ENCODE results near the gene HSFX2.
"Not testable (repeated sequence)": the region's sequence is repeated elsewhere in the genome, so short reads cannot be mapped to it uniquely, and the experiment has no call there.

Gene HSFX2

GRCh38 chrX:149595214-149595613 lies at the start of gene HSFX2:
Gene HSFX2, minus strand, starts transcription at chrX:149595314. Its CDS starts 614 bp downstream, at chrX:149594700.
- DNase-seq (ENCODE audit: low read depth in 2 of 3, low spot score in 1 of 3): not testable (repeated sequence)

- DNase-seq (ENCODE audit: low read depth in 2 of 3, low spot score in 1 of 3): no peak
Measured at GRCh38 chrX:149643496-149643895, 48.4 kb upstream of the HSFX2 start.

GRCh38 chrX:149641835-149642234 lies 46.7 kb upstream of the HSFX2 start:
- DNase-seq (ENCODE audit: low read depth in 2 of 3, low spot score in 1 of 3): no peak

GRCh38 chrX:149641432-149641831 lies 46.3 kb upstream of the HSFX2 start:
- DNase-seq (ENCODE audit: low read depth in 2 of 3, low spot score in 1 of 3): no peak

- no peak for DNase-seq (ENCODE audit: low read depth in 2 of 3, low spot score in 1 of 3)
Measured at GRCh38 chrX:149639568-149639967, 44.5 kb upstream of the HSFX2 start.

GRCh38 chrX:149638860-149639259 lies 43.7 kb upstream of the HSFX2 start:
- no peak for DNase-seq (ENCODE audit: low read depth in 2 of 3, low spot score in 1 of 3)

GRCh38 chrX:149633511-149633910 lies 38.4 kb upstream of the HSFX2 start:
- DNase-seq (ENCODE audit: low read depth in 2 of 3, low spot score in 1 of 3): no peak

- peak; percentile 44 to 65 (median 54) for DNase-seq (ENCODE audit: low read depth in 2 of 3, low spot score in 1 of 3)
Measured at GRCh38 chrX:149631234-149632165, 36.4 kb upstream of the HSFX2 start, which contains the start of gene TMEM185A. Gene TMEM185A, minus strand, starts transcription at chrX:149631792. Its CDS starts 212 bp downstream, at chrX:149631580.

- no peak for DNase-seq (ENCODE audit: low read depth in 2 of 3, low spot score in 1 of 3)
Measured at GRCh38 chrX:149630681-149631233, 35.6 kb upstream of the HSFX2 start.

- DNase-seq (ENCODE audit: low read depth in 2 of 3, low spot score in 1 of 3): no peak
Measured at GRCh38 chrX:149629730-149630387, 34.7 kb upstream of the HSFX2 start.

GRCh38 chrX:149628768-149629167 lies 33.7 kb upstream of the HSFX2 start:
- DNase-seq (ENCODE audit: low read depth in 2 of 3, low spot score in 1 of 3): no peak

GRCh38 chrX:149628280-149628679 lies 33.2 kb upstream of the HSFX2 start:
- no peak for DNase-seq (ENCODE audit: low read depth in 2 of 3, low spot score in 1 of 3)

GRCh38 chrX:149626829-149627228 lies 31.7 kb upstream of the HSFX2 start:
- DNase-seq (ENCODE audit: low read depth in 2 of 3, low spot score in 1 of 3): not testable (repeated sequence)

GRCh38 chrX:149619662-149620061 lies 24.5 kb upstream of the HSFX2 start:
- not testable (repeated sequence) for DNase-seq (ENCODE audit: low read depth in 2 of 3, low spot score in 1 of 3)

GRCh38 chrX:149618871-149619270 lies 23.8 kb upstream of the HSFX2 start:
- DNase-seq (ENCODE audit: low read depth in 2 of 3, low spot score in 1 of 3): no peak

- no peak for DNase-seq (ENCODE audit: low read depth in 2 of 3, low spot score in 1 of 3)
Measured at GRCh38 chrX:149611623-149612175, 16.6 kb upstream of the HSFX2 start.

- no peak for DNase-seq (ENCODE audit: low read depth in 2 of 3, low spot score in 1 of 3)
Measured at GRCh38 chrX:149610511-149610910, 15.4 kb upstream of the HSFX2 start.

- no peak for DNase-seq (ENCODE audit: low read depth in 2 of 3, low spot score in 1 of 3)
Measured at GRCh38 chrX:149607699-149608098, 12.6 kb upstream of the HSFX2 start.

GRCh38 chrX:149605248-149605885 lies 10.3 kb upstream of the HSFX2 start:
- DNase-seq (ENCODE audit: low read depth in 2 of 3, low spot score in 1 of 3): not testable (repeated sequence)

- not testable (repeated sequence) for DNase-seq (ENCODE audit: low read depth in 2 of 3, low spot score in 1 of 3)
Measured at GRCh38 chrX:149598603-149599002, 3.5 kb upstream of the HSFX2 start.

GRCh38 chrX:149595943-149596342 lies 829 bp upstream of the HSFX2 start:
- not testable (repeated sequence) for DNase-seq (ENCODE audit: low read depth in 2 of 3, low spot score in 1 of 3)

Data from stimulated activated CD4-positive, alpha-beta T cell treated with anti-CD3 and anti-CD28 coated beads, Interleukin-12 subunit alpha, Interleukin-12 subunit beta, amount 100 ng/mL, for 48 hours (primary cell).